Anterior cingulate cortex (tissue), 58 donors: ENCODE measurements around the gene TSEN54.
A peak's percentile ranks its signal among the peaks of the same experiment; 100 is the strongest.
"Not testable (repeated sequence)": the region's sequence is repeated elsewhere in the genome, so short reads cannot be mapped to it uniquely, and the experiment has no call there.

ENCODE experiments used
- DNase-seq, 58 donors: peaks; one replicate each; lab custom pipeline; 2025; lab: John Stamatoyannopoulos, UW

The TSEN54 gene

GRCh38 chr17:75515496-75516254 is 653 bp upstream of the TSEN54 start, which contains the start of gene CASKIN2:
Gene CASKIN2 (minus strand): TSS chr17:75515537. CDS start chr17:75513804, 1,733 bp downstream.
- peak; percentile 62 to 98 (median 93) for DNase-seq

DNA sequence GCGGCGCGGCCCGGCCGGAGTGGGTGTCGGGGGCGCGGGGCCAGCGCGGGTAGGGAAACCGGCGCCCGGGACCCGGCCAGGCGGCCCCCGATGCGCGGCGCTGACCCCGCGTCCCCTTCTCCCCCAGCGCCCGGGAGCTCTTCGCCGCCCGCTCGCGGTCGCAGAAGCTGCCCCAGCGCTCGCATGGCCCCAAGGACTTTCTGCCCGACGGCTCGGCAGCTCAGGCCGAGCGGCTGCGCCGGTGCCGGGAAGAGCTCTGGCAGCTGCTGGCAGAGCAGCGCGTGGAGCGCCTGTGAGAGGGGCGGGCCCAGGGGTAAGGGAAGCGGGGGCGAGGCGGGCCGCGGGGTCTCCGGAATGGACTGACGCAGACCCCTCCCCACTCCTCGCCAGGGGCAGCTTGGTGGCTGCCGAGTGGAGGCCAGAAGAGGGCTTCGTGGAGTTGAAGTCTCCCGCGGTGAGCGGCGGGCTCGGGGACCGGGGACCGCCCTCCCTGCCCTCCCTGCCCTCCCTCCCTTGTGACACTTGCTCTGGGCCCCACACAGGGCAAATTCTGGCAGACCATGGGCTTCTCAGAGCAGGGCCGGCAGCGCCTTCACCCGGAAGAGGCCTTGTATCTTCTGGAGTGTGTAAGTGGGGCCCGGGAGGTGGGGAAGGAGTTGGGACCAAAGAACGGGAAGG is 430 bp downstream of the TSEN54 start:
- DNase-seq, result peak in 5 of 58 donors; percentile 34 to 64 (median 45)

DNA sequence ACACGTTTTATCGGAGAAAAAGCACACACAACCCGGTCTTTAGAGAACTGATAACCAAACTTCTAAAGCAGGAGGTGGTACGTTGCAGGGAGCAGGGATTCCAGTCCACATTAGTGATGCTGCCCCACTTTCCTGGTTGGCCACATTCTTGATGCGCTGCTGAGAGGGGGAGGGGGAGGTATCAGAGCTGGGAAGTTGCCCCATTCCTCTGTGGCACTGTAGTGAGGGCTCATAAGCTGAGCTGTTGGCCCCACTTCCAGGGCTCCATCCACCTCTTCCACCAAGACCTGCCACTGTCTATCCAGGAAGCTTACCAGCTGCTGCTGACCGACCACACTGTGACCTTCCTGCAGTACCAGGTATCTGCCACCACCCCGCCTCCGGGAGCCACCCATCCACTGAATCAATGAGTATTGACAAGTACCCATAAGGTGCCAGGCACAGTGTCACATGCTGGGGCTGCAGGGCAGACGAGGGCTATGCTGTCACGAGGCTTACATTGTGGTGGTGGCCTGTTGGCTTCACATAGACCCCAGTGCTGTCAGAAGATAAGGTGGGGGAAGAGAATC is 1.1 kb downstream of the TSEN54 start:
- no peak for DNase-seq

DNA sequence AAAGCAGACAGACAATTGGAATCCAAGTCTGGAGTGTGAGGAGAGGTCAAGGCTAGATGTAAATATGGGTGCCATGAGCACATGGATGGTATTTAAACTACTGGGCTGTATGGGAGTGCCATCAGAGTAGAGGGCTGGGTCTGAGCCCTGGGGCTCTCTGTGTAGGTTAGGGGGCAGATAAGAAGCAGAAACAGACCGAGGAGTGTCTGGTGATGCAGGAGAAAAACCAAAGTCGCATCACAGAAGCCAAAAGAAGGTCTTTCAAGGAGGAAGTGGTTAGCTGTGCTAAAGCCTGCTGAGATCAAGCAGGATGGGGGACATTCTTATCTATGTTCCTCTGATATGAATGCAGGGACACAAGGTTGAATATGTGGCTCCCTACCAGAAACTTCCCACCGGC is 1.9 kb downstream of the TSEN54 start:
- DNase-seq, result no peak

- no peak for DNase-seq
Observed at GRCh38 chr17:75518983-75519537, 2.7 kb downstream of the TSEN54 start.

- not testable (repeated sequence) for DNase-seq
Observed at GRCh38 chr17:75520413-75520812, 4.1 kb downstream of the TSEN54 start.

DNA sequence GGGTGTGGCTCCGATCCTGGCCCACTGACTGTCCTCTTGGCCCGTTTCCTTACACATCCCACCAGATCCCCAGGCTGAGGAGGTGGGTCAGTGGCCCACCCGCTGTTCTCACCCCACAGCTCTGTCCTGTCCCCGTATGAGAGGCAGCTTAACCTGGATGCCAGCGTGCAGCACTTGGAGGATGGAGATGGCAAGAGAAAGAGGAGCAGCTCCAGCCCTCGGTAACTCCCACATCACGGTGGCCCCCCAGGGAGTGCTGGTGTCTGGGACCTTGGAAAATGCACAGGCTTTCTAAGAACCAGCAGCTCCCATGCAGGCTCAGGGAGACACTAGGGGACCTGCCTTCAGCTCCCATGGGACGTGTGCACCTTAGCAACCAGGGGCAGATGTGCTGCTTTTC is 5.0 kb downstream of the TSEN54 start:
- no peak for DNase-seq

GRCh38 chr17:75521951-75522727 is 5.8 kb downstream of the TSEN54 start:
- no peak for DNase-seq

DNA sequence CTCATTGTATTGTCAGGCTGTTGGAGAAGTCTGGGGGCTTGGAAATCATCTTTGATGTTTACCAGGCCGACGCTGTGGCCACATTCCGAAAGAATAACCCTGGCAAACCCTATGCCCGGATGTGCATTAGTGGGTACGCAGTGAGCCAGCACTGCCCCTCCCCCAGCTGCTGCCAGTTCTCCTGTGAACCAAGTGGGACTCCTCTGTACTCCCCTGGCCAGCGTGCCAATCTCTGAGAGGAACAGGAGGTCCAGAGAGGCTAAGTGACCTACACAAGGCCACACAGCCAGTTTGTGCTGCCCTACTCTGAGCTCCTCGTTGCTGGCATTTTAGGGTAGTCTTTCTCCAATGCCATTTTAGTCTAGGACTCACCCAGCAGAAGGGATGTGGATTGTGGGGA is 7.3 kb downstream of the TSEN54 start:
- no peak for DNase-seq

- no peak for DNase-seq
Observed at GRCh38 chr17:75524269-75524969, 8.1 kb downstream of the TSEN54 start.

GRCh38 chr17:75524970-75525805 is 8.9 kb downstream of the TSEN54 start, which contains the start of gene LLGL2:
Gene LLGL2 (plus strand): TSS chr17:75525697. CDS start chr17:75543427, 17,730 bp downstream.
- peak in 22 of 58 donors; percentile 23 to 67 (median 50) for DNase-seq

- DNase-seq, result no peak
Observed at GRCh38 chr17:75525806-75526554, 9.7 kb downstream of the TSEN54 start.

DNA sequence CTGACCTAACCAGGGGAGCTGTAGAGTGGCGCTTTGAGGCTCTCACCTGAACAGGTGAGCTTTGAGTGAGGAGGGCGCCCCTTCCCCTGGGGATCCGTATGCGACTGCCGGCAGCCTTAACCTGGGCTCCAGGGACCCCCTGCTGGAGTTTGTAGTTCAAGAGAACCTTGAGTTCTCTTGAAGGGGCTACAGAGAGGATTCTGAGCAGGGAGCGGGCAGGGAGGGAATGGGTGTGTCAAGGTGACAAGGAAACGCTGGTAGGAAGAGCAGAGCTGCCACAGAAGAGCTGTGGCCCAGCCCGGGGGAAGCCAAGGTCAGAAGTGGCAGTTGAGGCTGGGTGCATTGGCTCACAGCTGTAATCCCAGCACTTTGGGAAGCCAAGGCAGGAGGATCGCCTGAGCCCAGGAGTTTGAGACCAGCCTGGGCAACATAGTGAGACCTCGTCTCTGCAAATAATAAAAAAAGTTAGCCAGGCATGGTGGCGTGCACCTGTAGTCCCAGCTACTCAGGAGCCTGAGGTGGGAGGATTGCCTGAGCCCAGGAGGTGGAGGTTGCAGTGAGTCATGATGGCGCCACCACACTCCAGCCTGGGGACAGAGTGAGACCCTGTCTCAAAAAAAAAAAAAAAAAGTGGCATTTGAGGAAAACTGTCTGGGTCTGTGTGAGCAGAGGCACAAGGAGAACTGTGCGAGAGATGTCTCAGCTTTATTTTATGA is 10.4 kb downstream of the TSEN54 start:
- DNase-seq, result no peak

GRCh38 chr17:75530837-75531720 is 14.8 kb downstream of the TSEN54 start:
- DNase-seq, result no peak

- no peak for DNase-seq
Observed at GRCh38 chr17:75531721-75532072, 15.4 kb downstream of the TSEN54 start.

GRCh38 chr17:75535119-75535537 is 18.8 kb downstream of the TSEN54 start:
- no peak for DNase-seq
